Testis (tissue), 2 donors: ENCODE results near the gene CD1E.

Experiments
- POLR2A ChIP-seq: fragments of 450-650 bp; IDR thresholded peaks from one replicate; pipeline ENCODE4 v1.6.1; 2017; ENCODE audit warnings: antibody characterized with exemption, mild to moderate bottlenecking, moderate library complexity
- TF ChIP-seq, protein P1 (sequence below), 3 experiments: fragments of 450-650 bp in 2 of 3; fragments of 200-600 bp in 1 of 3; sonication (generic) in 1 of 3; IDR thresholded peaks; one replicate each; pipeline ENCODE4 v1.5.1; 2016 to 2019; ENCODE audit warnings: antibody characterized with exemption in 3 of 3, mild to moderate bottlenecking in 2 of 3, moderate library complexity in 1 of 3

DNA sequence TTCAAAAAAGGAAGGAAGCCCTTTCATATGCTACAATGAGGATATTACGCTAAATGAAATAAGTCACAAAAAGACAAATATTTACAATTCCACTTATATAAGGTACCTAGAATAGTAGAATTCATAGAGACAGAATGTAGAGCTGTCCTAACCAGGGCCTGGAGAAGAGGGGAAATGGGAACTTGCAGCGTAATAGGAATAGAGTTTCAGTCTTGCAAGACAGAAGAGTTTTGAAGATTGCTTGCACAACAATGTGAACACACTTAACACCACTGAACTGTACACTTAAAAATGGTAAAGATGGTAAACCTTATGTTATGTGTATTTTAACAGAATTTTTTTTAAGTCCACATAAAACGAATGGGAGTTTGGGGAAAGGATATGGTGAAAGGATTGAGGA, 25.3 kb upstream of the CD1E start:
- TF ChIP-seq, protein P1, sequence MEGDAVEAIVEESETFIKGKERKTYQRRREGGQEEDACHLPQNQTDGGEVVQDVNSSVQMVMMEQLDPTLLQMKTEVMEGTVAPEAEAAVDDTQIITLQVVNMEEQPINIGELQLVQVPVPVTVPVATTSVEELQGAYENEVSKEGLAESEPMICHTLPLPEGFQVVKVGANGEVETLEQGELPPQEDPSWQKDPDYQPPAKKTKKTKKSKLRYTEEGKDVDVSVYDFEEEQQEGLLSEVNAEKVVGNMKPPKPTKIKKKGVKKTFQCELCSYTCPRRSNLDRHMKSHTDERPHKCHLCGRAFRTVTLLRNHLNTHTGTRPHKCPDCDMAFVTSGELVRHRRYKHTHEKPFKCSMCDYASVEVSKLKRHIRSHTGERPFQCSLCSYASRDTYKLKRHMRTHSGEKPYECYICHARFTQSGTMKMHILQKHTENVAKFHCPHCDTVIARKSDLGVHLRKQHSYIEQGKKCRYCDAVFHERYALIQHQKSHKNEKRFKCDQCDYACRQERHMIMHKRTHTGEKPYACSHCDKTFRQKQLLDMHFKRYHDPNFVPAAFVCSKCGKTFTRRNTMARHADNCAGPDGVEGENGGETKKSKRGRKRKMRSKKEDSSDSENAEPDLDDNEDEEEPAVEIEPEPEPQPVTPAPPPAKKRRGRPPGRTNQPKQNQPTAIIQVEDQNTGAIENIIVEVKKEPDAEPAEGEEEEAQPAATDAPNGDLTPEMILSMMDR (IDR thresholded peaks at IDR 0.05): no peak
- no peak for TF ChIP-seq POLR2A
